ENCODE data around the gene KCNJ10.
A peak's percentile ranks its signal among the peaks of the same experiment; 100 is the strongest.

KCNJ10 gene

DNA sequence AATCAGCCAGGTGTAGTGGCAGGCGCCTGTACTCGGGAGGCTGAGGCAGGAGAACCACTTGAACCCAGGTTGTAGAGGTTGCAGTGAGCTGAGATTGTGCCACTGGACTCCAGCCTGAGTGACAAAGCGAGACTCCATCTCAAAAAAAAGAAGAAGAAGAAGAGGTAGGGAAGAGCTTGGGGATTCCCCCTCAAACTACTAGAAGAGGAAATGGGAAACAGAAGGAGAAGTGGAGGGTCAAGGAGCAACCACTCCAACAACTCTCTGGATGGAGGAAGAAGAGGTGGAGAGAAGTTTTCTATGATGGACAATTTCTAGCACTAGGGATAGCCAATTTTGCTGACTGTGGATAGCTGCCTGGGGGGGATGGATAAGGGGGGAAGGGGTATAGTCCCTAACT lies 101.1 kb downstream of the KCNJ10 start:
- Histone ChIP-seq H3K4me3 (ENCODE audit: low read length) (no peak overlapping the region), H3K27ac (ENCODE audit: low read depth, low read length) (no peak overlapping the region), H3K9ac (ENCODE audit: low read length) (no peak overlapping the region), H3K36me3 (ENCODE audit: control insufficient read depth, insufficient read depth, low read length) (no peaks in the 10 kb centered on the region), H3K4me1 (ENCODE audit: control insufficient read depth, insufficient read depth, low read length) (no peaks in the 10 kb centered on the region), H3K27me3 (ENCODE audit: control insufficient read depth, insufficient read depth, low read length) (no peaks in the 10 kb centered on the region)

DNA sequence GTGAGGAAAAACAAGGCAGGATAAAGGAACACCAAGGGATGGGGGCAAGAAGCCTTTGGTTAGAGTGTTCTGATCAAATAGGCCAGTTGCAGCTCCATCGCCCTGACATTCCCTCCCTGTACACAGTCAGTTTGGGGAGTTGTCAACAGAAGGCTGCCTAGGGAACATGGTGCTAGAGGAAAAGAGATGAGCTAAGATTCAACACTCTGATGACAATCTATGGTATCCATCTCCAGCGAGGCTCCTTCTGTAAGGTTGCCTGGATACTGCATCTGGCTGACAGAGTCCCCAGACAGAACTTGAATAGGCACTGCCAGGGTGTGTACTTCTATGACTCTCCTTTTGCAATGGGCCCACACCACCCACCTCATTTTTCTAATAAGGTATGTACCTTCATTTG lies 104.7 kb downstream of the KCNJ10 start:
- Histone ChIP-seq H3K4me3 (ENCODE audit: low read length) (no peak overlapping the region), H3K4me1 (ENCODE audit: control insufficient read depth, insufficient read depth, low read length) (no peaks in the 10 kb centered on the region), H3K9ac (ENCODE audit: low read length) (no peak overlapping the region)

DNA sequence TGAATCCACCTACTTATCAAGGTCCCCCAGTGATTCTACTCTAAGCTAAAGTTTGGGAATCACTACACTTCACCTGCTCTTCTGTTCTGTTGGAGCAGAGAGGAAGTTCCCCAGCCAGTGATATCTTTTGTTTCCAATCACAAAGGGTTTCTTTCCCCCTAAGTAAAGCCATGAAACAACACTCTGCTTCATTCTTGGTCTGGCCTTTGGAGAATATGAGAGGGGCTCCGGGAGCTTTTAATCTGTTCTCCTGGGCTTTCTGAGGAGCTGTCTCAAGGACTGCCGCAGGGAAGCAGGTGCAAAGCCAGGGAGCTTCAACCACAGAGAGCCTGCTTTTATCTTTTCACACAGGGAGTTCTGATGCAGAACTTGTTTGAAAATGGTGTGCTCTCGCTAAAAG lies 105.8 kb downstream of the KCNJ10 start:
- Histone ChIP-seq H3K9ac (ENCODE audit: low read length) (no peak overlapping the region), H3K27me3 (ENCODE audit: control insufficient read depth, insufficient read depth, low read length) (no peaks in the 10 kb centered on the region), H3K36me3 (ENCODE audit: control insufficient read depth, insufficient read depth, low read length) (no peaks in the 10 kb centered on the region), H3K27ac (ENCODE audit: low read depth, low read length) (no peak overlapping the region), H3K4me3 (ENCODE audit: low read length) (no peak overlapping the region), H3K4me1 (ENCODE audit: control insufficient read depth, insufficient read depth, low read length) (no peaks in the 10 kb centered on the region)

More for the DNA sequence above, 104.7 kb downstream of the KCNJ10 start:
- no peak overlapping the region for H3K27ac ChIP-seq (ENCODE audit: low read depth, low read length)
- H3K27me3 ChIP-seq (ENCODE audit: control insufficient read depth, insufficient read depth, low read length), result no peaks in the 10 kb centered on the region
- no peaks in the 10 kb centered on the region for H3K36me3 ChIP-seq (ENCODE audit: control insufficient read depth, insufficient read depth, low read length)

DNA sequence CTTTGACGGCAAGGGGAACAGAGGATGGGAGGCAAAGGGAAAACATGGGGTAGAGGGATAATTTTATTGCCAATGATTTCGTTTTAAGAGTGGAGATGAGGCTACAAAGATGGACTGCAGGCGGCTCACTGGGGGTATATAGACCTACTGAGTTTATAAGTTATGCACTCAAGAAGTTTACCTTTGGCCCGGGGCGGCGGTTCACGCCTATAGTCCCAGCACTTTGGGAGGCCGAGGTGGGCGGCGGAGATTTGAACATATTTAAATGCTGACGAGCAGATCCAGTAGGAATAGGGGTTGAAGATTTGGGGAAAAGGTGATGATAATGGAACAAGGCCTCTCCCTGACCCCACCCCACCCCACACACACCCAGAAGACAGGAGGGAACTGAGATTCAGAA lies 107.8 kb downstream of the KCNJ10 start:
- no peaks in the 10 kb centered on the region for H3K4me1 ChIP-seq (ENCODE audit: control insufficient read depth, insufficient read depth, low read length)
- H3K27me3 ChIP-seq (ENCODE audit: control insufficient read depth, insufficient read depth, low read length), result no peaks in the 10 kb centered on the region
- H3K27ac ChIP-seq (ENCODE audit: low read depth, low read length), result no peak overlapping the region
- H3K4me3 ChIP-seq (ENCODE audit: low read length), result no peak overlapping the region
- no peaks in the 10 kb centered on the region for H3K36me3 ChIP-seq (ENCODE audit: control insufficient read depth, insufficient read depth, low read length)
- no peak overlapping the region for H3K9ac ChIP-seq (ENCODE audit: low read length)

DNA sequence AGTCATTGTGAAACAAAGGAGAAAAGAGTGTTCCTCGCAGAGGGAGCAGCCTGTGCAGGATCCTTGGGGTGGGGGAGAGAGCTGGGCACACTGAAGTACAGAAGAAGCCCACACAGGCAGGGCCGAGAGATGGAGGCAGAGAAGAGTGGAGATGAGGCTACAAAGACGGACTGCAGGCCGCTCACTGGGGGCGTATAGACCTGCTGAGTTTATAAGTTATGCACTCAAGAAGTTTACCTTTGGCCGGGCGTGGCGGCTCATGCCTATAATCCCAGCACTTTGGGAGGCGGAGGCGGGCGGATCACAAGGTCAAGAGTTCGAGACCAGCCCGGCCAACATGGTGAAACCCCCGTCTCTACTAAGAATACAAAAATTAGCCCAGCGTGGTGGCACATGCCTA lies 108.3 kb downstream of the KCNJ10 start:
- Histone ChIP-seq H3K27ac (ENCODE audit: low read depth, low read length) (no peak overlapping the region), H3K36me3 (ENCODE audit: control insufficient read depth, insufficient read depth, low read length) (no peaks in the 10 kb centered on the region), H3K4me1 (ENCODE audit: control insufficient read depth, insufficient read depth, low read length) (no peaks in the 10 kb centered on the region), H3K4me3 (ENCODE audit: low read length) (peak overlapping the region; percentile 59), H3K27me3 (ENCODE audit: control insufficient read depth, insufficient read depth, low read length) (no peaks in the 10 kb centered on the region), H3K9ac (ENCODE audit: low read length) (no peak overlapping the region)

GRCh38 chr1:159960721-159961381 lies 109.1 kb downstream of the KCNJ10 start:
- no peaks in the 10 kb centered on the region for H3K27me3 ChIP-seq (ENCODE audit: control insufficient read depth, insufficient read depth, low read length)
- peak overlapping the region; percentile 59 for H3K4me3 ChIP-seq (ENCODE audit: low read length)
- no peak overlapping the region for H3K27ac ChIP-seq (ENCODE audit: low read depth, low read length)
- no peaks in the 10 kb centered on the region for H3K4me1 ChIP-seq (ENCODE audit: control insufficient read depth, insufficient read depth, low read length)
- H3K9ac ChIP-seq (ENCODE audit: low read length), result no peak overlapping the region
- no peaks in the 10 kb centered on the region for H3K36me3 ChIP-seq (ENCODE audit: control insufficient read depth, insufficient read depth, low read length)

DNA sequence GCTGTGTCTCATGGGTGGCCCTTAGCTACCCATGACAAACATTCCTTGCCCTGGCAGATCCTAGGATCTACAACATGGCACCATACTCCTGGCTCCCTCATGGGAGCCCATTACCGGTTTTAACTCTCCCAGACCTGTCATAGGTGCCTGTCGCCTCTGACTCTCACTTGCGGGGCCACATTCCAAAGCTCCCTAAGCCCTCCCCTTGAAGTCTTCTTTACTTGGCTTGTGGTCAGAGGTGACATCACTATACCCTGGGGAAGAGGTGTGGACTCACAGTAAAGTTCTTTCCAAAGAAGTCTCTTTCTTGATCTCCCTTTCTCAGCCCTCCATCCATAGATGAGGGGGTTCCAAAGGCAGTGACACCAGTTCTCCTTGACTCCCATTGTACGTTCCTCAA lies 110.5 kb downstream of the KCNJ10 start:
- H3K27ac ChIP-seq (ENCODE audit: low read depth, low read length), result no peak overlapping the region
- no peaks in the 10 kb centered on the region for H3K27me3 ChIP-seq (ENCODE audit: control insufficient read depth, insufficient read depth, low read length)
- no peak overlapping the region for H3K9ac ChIP-seq (ENCODE audit: low read length)
- H3K36me3 ChIP-seq (ENCODE audit: control insufficient read depth, insufficient read depth, low read length), result no peaks in the 10 kb centered on the region
- H3K4me3 ChIP-seq (ENCODE audit: low read length), result no peak overlapping the region
- H3K4me1 ChIP-seq (ENCODE audit: control insufficient read depth, insufficient read depth, low read length), result no peaks in the 10 kb centered on the region

GRCh38 chr1:159958719-159959380 lies 111.1 kb downstream of the KCNJ10 start:
- Histone ChIP-seq H3K27ac (ENCODE audit: low read depth, low read length) (no peak overlapping the region), H3K36me3 (ENCODE audit: control insufficient read depth, insufficient read depth, low read length) (no peaks in the 10 kb centered on the region), H3K9ac (ENCODE audit: low read length) (no peak overlapping the region), H3K4me3 (ENCODE audit: low read length) (no peak overlapping the region), H3K27me3 (ENCODE audit: control insufficient read depth, insufficient read depth, low read length) (no peaks in the 10 kb centered on the region), H3K4me1 (ENCODE audit: control insufficient read depth, insufficient read depth, low read length) (no peaks in the 10 kb centered on the region)

GRCh38 chr1:159957824-159958268 lies 112.1 kb downstream of the KCNJ10 start:
- Histone ChIP-seq H3K4me1 (ENCODE audit: control insufficient read depth, insufficient read depth, low read length) (no peaks in the 10 kb centered on the region), H3K9ac (ENCODE audit: low read length) (no peak overlapping the region), H3K27ac (ENCODE audit: low read depth, low read length) (no peak overlapping the region), H3K36me3 (ENCODE audit: control insufficient read depth, insufficient read depth, low read length) (no peaks in the 10 kb centered on the region), H3K27me3 (ENCODE audit: control insufficient read depth, insufficient read depth, low read length) (no peaks in the 10 kb centered on the region), H3K4me3 (ENCODE audit: low read length) (no peak overlapping the region)

DNA sequence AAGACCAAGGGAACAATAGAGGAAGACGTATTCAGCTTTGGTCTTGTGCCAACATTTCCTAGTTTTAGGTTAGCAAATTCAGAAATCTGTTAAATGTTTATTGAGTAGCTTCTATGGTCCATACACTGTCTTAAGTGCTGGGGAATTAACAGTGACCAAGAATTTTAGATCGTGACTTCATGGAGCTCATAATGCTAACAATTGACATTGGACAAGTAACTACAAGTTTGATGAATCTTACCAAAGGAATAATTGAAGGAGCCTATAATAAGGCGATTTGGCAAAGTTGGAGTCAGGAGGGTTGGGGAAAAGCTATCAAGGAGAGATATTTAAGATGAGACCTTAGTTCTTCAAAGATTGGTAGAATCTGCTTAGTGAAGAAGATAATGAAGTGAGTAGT lies 114.5 kb downstream of the KCNJ10 start:
- H3K4me3 ChIP-seq (ENCODE audit: low read length), result no peak overlapping the region
- H3K9ac ChIP-seq (ENCODE audit: low read length), result no peak overlapping the region
- no peaks in the 10 kb centered on the region for H3K27me3 ChIP-seq (ENCODE audit: control insufficient read depth, insufficient read depth, low read length)
- no peak overlapping the region for H3K27ac ChIP-seq (ENCODE audit: low read depth, low read length)
- H3K36me3 ChIP-seq (ENCODE audit: control insufficient read depth, insufficient read depth, low read length), result no peaks in the 10 kb centered on the region
- no peaks in the 10 kb centered on the region for H3K4me1 ChIP-seq (ENCODE audit: control insufficient read depth, insufficient read depth, low read length)

GRCh38 chr1:159953536-159954515 lies 116.1 kb downstream of the KCNJ10 start, which contains the start of gene SLAMF9:
TSS of gene SLAMF9 (minus strand) at chr1:159954237. CDS start at chr1:159954137, 100 bp downstream.
- no peaks in the 10 kb centered on the region for H3K4me1 ChIP-seq (ENCODE audit: control insufficient read depth, insufficient read depth, low read length)

GRCh38 chr1:159952932-159953331 lies 117.0 kb downstream of the KCNJ10 start:
- H3K4me3 ChIP-seq (ENCODE audit: low read length), result no peak overlapping the region
- no peaks in the 10 kb centered on the region for H3K27me3 ChIP-seq (ENCODE audit: control insufficient read depth, insufficient read depth, low read length)
- H3K27ac ChIP-seq (ENCODE audit: low read depth, low read length), result no peak overlapping the region
- no peaks in the 10 kb centered on the region for H3K4me1 ChIP-seq (ENCODE audit: control insufficient read depth, insufficient read depth, low read length)
- no peak overlapping the region for H3K9ac ChIP-seq (ENCODE audit: low read length)
- no peaks in the 10 kb centered on the region for H3K36me3 ChIP-seq (ENCODE audit: control insufficient read depth, insufficient read depth, low read length)

More at GRCh38 chr1:159953536-159954515, 116.1 kb downstream of the KCNJ10 start, which contains the start of gene SLAMF9:
- Histone ChIP-seq H3K9ac (ENCODE audit: low read length) (no peak within 1 kb of the TSS), H3K4me3 (ENCODE audit: low read length) (no peak within 1 kb of the TSS), H3K27ac (ENCODE audit: low read depth, low read length) (no peak within 1 kb of the TSS), H3K27me3 (ENCODE audit: control insufficient read depth, insufficient read depth, low read length) (no peaks in the 10 kb centered on the region), H3K36me3 (ENCODE audit: control insufficient read depth, insufficient read depth, low read length) (no peaks in the 10 kb centered on the region)

Data from rectal smooth muscle tissue (tissue), 1 donor.